ENCODE results near the gene EVA1B.

EVA1B gene

GRCh38 chr1:36323636-36324352, at the start of gene EVA1B:
Gene EVA1B, minus strand, starts transcription at chr1:36323645. Its CDS starts 608 bp downstream, at chr1:36323037.
- DNase-seq: peak; percentile 48

GRCh38 chr1:36372617-36373016, 49.2 kb upstream of the EVA1B start:
- no peak for DNase-seq

GRCh38 chr1:36369061-36369861, 45.8 kb upstream of the EVA1B start:
- peak; percentile 91 for DNase-seq

- no peak for DNase-seq
Observed at GRCh38 chr1:36367798-36368197, 44.4 kb upstream of the EVA1B start.

- DNase-seq: no peak
Observed at GRCh38 chr1:36367066-36367465, 43.6 kb upstream of the EVA1B start.

- peak; percentile 54 for DNase-seq
Observed at GRCh38 chr1:36366091-36366661, 42.7 kb upstream of the EVA1B start.

- DNase-seq: no peak
Observed at GRCh38 chr1:36365381-36365780, 41.9 kb upstream of the EVA1B start.

- DNase-seq: peak; percentile 43
Observed at GRCh38 chr1:36359911-36360550, 36.6 kb upstream of the EVA1B start.

GRCh38 chr1:36359383-36359782, 35.9 kb upstream of the EVA1B start:
- no peak for DNase-seq

GRCh38 chr1:36358514-36359084, 35.2 kb upstream of the EVA1B start:
- no peak for DNase-seq

GRCh38 chr1:36355811-36356210, 32.4 kb upstream of the EVA1B start:
- no peak for DNase-seq

GRCh38 chr1:36354486-36354885, 31.0 kb upstream of the EVA1B start:
- DNase-seq: no peak

GRCh38 chr1:36352910-36353878, 29.7 kb upstream of the EVA1B start:
- no peak for DNase-seq

GRCh38 chr1:36352125-36352909, 28.9 kb upstream of the EVA1B start:
- DNase-seq: no peak

- DNase-seq: no peak
Observed at GRCh38 chr1:36351227-36351977, 28.0 kb upstream of the EVA1B start.

GRCh38 chr1:36350659-36351226, 27.3 kb upstream of the EVA1B start:
- peak; percentile 66 for DNase-seq

- DNase-seq: no peak
Observed at GRCh38 chr1:36349839-36350238, 26.4 kb upstream of the EVA1B start.

- DNase-seq: peak; percentile 52
Observed at GRCh38 chr1:36349241-36349671, 25.8 kb upstream of the EVA1B start.

GRCh38 chr1:36346741-36347370, 23.4 kb upstream of the EVA1B start:
- DNase-seq: no peak
